ENCODE data around the gene GATA2.
A peak's percentile ranks its signal among the peaks of the same experiment; 100 is the strongest.

The GATA2 gene

DNA sequence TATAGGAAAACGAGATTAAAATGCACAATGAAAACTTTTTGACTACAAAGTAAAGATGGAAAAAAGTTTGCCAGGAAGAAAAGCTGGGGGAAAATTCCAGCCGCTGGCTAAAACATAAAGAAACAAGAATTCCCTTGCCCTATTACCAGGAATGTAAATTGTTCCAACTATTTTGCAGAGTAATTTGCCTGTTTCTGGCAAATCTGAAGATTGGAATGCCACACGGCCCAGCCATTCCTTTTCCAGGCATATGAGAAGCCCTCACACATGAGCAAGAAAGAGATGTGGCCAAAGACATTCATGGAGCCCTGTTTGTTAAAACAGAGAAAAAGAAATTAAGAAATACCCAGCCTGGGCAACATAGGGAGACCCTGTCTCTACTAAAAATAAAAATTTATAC lies 8.4 kb upstream of the GATA2 start:
- no peak for DNase-seq (ENCODE audit: low read depth)

DNA sequence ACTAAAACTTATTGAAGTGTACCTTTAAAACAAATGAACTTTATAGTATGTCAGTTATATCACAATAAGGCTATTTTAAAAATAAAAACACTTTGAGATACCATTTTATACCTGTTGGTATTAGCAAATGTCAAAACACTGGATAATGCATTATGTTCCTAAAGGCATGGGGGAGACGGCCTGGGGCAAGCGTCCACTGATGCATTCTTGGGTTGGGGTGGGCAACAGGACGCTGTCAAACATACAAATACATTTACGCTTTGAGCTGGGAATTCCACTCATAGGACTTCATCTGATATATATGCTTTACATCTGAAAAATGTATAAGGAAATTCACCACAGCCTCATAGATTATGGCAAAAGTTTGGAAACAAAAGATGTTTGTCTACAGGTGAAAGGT lies 7.6 kb upstream of the GATA2 start:
- DNase-seq (ENCODE audit: low read depth), result no peak

DNA sequence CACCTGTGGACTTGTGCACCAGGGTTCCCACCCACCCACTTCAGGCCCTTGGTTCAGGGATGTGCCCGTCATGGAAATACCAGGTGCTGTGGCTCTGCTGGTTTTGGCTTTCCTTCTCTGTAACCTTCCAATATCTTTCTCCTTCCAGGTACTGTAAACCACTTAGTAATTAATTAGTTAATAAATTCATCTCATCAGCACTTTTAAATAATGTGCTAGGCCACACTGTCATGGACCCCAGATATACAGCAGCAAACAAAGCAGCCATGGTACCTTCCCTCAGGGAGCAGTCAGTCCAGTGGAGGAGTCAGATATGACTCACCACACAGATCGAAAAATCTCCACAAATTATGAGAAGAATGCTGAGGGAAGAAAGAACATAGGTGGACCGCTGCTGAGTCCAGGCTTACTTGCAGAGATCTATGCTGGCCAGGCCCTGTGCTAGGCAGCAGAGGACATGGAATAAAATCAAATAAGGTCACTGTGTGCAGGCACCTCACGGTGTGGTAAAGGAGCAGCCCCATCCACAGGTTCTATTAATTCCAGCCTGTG lies 6.8 kb upstream of the GATA2 start:
- DNase-seq (ENCODE audit: low read depth), result peak; percentile 64

DNA sequence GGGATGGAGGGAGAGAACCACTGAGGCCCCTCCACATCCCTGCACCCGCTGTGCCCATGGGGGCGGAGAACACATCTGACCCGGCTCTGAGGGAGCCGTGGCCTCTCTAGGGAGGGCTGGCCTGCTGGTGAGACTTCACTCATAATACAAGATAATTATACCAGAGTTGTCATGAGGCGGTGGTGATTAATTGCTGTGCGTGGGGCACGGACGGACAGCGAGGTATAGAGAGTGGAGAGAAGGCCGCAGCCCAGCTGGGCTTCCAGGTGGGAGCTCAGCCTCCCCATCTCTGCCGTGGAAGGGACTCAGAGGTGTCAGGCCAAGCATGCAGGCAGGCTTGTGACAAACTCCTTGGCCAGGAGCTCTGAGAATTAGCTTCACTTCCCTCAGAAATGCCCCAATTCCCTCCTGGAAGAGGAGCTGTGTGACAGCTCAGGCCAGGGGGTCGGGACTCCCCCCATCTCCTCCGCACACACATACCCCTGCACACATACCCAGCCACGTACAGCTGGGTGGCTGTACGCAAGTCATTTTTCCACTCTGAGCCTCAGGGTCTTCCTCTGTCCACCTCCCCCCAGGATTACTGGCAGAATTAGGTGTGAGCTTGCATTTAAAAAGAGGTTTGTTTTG lies 6.0 kb upstream of the GATA2 start:
- DNase-seq (ENCODE audit: low read depth), result no peak

DNA sequence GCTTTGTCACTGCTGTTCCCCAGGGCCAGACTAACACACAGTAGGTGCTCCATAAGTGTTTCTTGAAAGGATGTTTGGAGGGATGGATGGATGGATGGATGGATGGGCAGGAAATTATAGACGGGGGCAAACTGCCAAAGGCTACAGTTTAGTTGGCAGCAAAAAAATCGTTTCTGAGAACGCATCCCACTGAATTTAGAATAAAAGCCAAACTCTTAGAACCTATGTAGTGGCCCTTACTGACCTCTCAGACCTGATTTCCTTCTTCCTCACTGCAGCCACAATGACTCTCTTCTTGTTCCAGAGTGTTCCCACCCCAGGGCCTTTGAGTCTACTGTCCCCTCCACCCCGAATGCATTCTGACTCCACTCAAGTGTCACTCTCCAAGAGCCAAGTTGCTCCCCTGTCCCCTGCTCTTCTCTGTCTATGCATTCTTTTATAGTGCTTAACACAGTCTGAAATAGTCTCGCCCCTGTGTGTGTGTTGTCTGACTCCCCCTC lies 5.2 kb upstream of the GATA2 start:
- DNase-seq (ENCODE audit: low read depth), result no peak

DNA sequence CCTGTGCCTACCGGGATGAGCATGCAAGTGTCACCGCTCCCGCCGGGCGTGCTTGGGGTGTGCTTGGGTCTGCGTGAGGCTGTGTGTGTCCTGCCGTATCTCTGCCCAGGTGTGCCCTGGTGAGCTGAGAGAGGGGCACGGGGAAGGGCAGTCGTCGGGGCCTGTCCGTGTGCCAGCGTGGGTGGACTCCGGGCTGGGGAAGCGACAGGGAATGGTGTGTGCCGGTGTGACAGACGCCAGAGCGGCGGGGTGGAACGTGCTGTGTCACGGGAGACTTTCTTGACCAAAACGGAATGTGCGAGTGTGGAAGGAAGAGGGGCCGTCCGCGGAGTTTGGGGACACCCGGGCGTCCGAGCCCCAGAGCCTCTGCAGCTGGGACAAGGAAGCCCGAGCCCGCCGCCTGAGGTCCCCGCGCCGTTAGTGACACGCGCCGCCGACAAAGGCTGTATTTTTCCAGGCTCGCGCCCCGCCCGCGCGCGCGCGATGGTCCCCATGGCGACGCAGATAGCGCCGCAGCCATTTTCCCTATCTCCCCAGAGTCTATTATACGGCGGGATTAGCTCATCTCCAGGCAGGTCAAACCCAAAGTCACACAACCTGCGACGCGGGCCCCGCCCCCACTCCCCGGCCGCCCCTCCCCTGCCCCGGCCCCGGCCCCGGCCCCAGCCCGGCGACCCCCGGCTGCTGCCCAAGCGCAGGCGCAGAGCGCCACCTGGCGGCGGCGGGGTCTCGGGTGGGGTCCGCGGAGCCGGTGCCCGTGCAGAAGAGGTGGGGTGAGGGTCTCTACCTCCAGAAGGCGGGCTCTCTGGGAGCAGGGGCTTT lies 4.5 kb upstream of the GATA2 start:
- peak; percentile 70 for DNase-seq (ENCODE audit: low read depth)

DNA sequence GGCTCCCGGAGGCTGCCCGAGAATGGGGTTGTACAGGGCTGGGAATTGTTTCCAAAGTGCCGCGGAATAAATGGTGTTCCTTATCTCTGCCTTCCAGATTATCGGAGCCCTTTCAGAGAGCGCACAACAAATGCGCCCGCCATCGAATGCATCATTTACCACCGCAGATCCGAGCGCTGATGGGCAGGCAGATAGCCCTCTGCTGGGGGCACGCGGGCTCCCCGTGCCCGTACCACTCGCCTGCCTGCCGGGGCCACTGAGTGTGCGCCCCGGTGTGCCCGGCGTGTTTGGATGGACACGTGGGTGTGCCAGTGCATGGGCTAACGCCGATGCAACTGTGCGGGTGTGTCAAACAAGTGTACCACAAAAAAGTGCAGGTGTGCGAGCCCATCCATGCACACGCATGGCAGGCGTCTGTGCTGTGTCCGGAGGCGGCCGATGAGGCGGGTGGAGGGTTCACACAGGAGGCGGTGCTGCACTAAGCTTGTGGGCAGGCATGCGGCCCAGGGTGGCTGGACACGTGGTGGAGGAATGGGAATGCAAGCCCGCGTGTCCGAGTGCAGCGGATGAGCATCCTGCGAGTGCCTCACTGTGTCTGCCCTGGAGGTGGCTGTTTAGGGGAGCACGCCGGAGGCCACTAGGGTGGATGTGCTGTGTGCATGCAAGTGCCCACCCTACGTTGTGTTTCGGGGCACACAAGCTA lies 3.8 kb upstream of the GATA2 start:
- no peak for DNase-seq (ENCODE audit: low read depth)

DNA sequence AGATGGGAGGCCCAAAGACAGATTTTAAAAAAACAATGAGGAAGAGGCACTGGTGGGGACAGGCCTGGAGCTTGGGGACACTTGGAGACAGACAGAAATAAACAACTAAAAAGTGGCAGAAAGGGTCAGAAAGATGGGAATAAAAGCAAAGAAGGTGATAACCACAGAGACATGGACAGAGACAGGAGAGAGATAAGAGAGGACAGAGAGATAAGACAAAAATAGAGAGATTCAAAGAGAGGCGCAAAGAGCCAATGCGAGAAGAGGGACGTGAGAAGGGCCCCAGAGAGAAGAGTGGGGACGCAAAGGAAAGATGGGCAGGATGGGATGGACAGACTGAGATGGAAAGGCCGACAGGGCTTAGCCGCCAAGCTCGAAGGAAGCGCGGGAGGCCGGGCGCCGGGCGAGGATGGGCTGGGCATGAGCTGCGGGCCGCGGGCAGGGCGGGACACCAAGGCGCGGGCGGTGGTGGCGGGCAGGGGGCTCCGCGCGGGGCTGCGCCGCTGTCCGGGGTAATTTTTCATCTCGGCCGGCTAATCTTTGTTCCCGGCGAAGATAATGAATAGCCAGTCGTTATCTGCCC lies 3.1 kb upstream of the GATA2 start:
- DNase-seq (ENCODE audit: low read depth), result no peak

DNA sequence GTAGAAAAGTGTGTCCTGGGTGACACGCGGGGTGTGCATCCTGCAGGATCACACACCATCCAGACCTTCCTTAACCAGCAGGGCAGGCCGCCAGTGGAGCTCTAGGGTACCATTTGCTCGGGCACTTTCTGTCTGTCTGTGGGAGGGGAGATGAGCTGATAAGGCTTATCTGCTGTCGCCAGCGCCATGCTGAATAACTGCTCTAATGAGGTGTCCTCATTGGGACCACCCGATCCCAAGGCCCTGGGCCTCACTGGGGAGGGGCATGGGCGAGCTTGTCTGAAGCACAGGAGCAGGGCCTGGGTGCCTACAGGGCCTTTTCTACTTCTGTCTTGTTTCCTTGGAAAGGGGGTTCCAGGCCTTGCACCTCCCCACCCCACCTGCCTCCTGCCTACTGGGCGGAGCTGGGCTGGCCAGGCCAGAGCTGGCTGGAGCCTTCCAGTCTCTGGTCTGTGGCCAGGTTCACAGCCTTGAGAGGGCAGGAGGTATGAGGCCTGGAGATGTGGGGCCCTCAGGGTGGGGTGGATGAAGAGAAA lies 2.5 kb upstream of the GATA2 start:
- DNase-seq (ENCODE audit: low read depth), result no peak

DNA sequence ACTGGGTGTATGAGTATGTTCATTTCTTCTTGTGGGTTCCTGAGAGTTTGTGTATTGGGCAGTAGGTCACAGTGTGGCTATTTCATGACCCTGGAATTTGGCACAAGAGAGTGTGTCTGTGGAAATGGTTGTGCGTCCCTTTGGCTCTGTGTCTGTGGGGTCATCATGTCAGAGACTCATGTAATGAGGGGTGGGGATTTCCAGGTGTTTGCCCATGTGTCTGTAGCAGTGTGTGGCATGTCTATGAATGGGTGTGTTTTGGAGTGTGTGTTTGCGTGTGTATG lies 1.3 kb upstream of the GATA2 start:
- no peak for DNase-seq (ENCODE audit: low read depth)

DNA sequence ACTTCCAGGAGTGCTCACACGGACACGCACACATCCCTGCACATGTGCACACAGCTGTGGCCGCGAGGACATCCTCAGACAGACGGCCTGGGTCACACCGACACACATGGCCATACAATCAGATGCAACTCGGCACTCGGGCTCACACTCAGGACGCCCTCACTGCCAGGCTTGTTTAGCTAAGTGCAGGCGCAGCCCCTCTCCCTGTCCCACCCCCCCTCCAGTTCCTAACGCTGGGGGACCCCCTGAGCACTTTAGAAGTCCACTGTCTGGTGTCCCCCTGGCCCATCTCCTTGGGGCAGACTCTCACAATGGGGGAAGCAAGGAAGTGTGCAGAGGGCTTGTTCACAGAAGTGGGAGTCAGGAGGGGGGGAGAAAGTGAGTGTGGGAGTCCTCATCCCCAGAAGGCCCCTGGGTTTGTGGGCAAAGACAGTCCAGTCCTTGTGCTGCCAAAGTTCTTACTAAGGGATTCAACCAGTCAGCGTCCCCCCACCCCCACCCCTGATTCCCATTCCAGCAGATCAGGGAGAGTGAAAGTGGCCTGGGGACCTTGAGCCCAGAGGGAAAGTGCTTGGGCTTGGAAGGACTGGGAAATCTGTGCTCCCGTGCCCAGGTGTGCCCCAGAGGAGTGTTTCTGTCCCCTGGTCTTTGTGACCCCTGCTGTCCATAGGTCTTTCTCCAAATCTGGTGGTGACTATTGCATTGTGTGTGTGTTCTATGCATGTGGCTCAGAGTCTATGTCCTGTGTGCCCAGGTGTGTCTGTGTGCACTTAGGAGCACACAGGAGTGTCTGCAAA lies 767 bp upstream of the GATA2 start:
- no peak for DNase-seq (ENCODE audit: low read depth)

DNA sequence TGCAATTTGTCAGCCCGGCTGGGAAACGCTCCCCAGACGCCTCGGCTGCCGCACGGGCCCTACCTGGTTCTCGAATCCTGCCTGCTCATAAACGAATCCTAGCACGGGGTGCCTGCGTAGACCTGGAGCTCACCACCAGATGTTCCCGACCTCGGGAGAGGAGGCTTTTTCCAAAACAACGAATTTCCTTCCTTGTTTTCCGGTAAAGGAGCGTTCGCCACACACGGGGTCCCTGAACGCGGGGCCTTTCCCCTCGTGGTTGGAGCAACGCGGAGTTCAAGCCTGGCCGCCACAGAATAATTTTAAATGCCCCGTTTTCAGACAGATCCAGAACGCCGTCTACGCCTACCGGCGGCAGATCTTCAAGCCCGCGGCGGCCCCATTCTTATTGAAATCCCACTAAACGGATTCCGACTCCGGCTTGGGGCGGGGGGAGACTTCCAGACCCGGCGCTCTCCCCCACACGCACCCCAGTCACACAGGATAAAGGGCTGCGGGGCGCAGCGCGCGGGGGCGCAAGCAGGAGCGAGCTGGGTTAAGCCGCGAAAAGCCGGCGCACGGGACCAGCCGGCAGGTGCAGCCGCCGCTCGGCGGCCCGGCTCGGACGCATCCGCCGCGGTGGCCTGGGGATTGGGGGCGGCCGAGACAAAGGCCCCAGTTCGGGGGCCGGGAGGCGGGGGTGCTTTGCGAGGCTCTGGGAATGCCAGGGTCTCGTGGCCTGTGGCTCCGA lies 895 bp downstream of the GATA2 start:
- no peak for DNase-seq (ENCODE audit: low read depth)

DNA sequence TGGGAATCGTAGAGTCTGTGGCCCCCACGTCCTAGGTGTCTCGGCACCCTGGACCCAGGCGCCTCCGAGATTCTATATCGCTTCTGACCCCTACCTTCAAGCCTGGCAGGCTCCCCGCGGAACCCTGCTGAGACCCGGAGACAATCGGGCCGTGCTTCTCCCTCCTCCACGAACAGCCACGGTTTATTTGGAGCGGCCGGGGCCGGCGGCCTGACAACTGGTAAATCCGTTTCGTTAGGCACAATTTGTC lies 1.4 kb downstream of the GATA2 start:
- DNase-seq (ENCODE audit: low read depth), result no peak

DNA sequence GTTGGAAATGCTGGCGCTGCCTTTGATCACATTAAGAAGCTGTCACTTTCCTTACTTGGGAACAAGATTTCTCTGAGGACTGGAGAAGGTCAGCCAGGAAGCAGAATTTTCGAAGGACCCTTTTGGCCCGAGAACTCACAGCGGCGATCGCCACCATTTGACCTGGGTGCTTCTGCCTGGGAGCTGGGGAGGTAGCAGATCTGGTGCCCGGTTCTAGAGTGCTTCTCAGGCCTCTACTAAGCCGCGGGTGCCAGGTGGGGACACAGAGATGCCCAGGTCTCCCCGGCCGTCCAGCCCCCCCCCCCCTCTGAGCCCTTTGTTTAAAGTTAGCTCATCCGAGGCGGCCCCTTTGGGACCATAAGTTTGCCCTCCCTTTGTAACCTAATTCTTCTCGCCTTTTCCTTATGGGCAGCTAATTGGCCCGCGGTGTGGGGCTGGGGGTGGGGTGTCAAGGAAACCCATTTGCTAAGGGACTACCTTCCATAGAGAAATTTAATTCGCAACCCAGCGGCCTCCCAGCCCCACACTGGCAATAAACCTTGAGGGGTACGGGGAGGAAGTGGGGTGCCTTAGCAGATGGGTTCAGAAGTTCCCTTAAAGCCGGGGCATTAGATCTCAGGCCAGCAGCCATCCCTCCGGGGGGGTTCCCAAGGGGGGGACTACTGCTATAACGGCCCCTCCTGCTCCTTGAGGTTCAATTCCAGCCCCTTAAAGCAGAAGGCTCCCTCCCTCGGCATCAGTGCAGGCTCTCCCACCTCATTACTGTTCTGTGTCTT lies 1.9 kb downstream of the GATA2 start:
- no peak for DNase-seq (ENCODE audit: low read depth)

DNA sequence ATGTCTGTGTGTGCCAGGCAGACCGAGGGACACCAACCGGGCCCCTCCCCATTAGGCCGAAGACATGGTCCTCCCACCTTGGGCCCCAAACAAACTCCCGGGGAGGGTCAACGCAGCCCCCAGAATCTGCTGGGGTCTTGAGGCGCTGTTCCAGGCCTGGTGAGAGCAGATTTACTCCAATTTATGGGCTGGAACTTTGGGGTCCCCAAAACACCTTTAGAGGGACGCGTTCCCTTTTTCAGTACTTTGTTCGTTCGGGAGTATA lies 2.4 kb downstream of the GATA2 start:
- no peak for DNase-seq (ENCODE audit: low read depth)

DNA sequence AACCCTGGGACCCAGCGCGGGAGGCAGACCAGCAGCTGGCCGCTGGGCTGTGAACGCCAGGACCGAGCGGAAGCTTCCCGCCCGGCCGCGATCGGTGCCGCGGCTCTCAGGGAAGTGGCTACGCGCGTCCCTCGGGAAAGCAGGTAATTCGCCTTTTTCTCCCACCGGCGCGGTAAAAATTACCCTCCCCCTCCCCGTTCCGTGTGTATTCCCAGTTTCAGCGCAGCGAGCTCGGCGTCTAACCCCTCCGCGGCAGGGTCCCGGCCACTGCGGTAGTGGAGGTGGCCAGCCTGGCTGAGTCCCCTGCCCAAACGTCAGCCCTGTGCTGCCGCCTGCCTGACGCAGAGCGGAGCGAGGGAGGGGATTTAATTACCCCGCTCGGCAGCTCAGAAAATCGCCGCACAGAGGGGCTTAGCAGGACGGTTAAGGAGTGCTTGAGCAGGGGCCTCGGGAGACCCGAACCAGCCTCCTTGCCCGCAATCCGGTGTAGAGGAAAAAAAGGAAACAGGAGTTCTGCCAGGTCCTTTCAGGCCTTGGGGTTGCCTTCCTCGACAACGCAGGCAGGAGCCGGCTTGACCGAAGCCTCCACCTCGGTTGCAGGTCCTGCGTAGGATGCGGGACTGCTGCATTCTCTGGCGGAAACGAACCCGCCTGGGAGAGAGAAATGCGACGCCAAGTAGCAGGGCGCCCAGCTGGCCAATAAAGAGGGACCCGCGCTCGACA lies 2.9 kb downstream of the GATA2 start:
- DNase-seq (ENCODE audit: low read depth), result peak; percentile 69

DNA sequence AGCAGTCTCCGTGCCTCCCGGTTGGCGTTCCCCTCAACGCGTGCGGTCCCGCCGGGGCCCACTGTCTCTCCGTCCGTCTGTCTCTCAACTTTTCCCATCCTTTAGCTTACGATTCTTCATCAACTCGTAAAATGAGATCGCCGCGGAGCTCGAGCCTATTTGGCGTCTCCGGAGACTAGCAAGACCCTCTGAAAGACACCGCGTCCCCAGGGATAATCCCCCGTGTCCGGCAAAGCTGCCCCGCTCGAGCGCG lies 3.4 kb downstream of the GATA2 start:
- no peak for DNase-seq (ENCODE audit: low read depth)

DNA sequence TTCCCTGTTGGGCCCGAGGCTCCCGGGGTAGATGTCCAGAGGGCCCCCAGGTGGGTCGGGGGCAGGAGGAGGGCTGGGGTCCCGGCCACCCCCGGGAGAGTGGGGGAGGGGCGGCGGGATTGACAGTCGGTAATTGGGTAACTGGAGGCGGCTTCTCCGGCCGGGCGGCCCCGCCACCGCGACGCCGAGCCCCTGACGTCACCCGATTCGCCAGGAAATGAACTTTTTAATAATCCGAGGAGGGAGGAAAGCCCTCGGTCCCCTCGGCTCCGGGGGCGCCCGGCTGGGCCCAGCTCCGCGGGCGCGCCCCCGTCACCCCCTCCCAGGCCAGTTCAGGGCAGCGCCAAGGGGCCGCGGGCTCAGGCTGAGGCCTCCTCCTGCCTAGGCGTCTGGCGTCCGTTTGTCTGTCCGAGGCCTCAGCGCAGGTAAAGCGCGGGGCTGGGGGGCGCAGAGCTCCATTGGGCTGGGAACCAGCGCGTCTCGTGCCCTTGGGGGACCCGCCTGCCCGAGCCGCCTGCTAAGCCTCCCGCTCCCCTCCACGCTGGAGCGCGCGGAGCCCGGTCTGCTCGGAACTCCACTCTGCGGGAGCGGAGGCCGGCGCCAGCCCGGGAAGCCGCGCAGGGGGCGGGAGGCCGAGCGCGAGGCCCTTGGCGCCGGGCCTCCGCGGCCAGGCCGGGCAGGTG lies 3.9 kb downstream of the GATA2 start:
- peak; percentile 81 for DNase-seq (ENCODE audit: low read depth)

DNA sequence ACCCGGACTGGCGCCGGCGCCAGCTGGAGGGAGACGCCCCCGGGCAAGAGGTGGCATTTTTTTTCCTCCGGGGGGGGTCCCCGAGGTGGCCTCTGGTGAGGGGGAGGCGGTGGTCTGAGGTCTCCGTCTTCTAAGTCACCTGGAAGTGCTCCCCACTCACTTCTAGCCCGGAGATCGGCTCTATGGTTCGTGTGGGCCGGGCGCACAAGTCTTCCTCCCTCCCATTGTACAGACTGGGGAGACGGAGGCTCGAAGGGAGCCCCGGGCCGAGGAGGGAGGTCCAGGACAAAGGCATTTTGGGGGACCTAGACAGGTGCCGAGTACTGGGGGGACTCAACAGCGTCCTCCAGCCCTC lies 4.4 kb downstream of the GATA2 start:
- DNase-seq (ENCODE audit: low read depth), result peak; percentile 57
